DOHH2 (cell line): ENCODE data around the gene MACROD2.

Experiments used
- H3F3A ChIP-seq: fragments of 200-600 bp; sonication (generic), shearing (Covaris generic); 2 replicates; pipeline ENCODE4 v1.6.0; 2016; ENCODE audit warnings: antibody characterized with exemption, mild to moderate bottlenecking; ENCODE audit not compliant: control insufficient read depth, insufficient read depth
- H3K27ac ChIP-seq: fragments of 200-600 bp; sonication (generic); 2 replicates; pipeline ENCODE4 v1.5.1; 2014; ENCODE audit warnings: low read depth, mild to moderate bottlenecking, low read length, moderate library complexity
- H3K27me3 ChIP-seq: fragments of 200-600 bp; sonication (generic); 2 replicates; pipeline ENCODE4 v1.6.1; 2014; ENCODE audit warnings: mild to moderate bottlenecking, low read length, mixed read lengths; ENCODE audit not compliant: control insufficient read depth
- H3K36me3 ChIP-seq: fragments of 200-600 bp; sonication (generic); 2 replicates; pipeline ENCODE4 v1.6.1; 2014; ENCODE audit warnings: mild to moderate bottlenecking, low read length, moderate library complexity, mixed read lengths; ENCODE audit not compliant: control insufficient read depth
- H3K4me1 ChIP-seq: fragments of 200-600 bp; sonication (generic); 2 replicates; pipeline ENCODE4 v1.6.1; 2014; ENCODE audit warnings: mild to moderate bottlenecking, low read length, mixed read lengths; ENCODE audit not compliant: control insufficient read depth
- H3K4me2 ChIP-seq: fragments of 200-600 bp; sonication (generic); 2 replicates; pipeline ENCODE4 v1.6.0; 2014; ENCODE audit warnings: mild to moderate bottlenecking, low read length, moderate library complexity
- H3K4me3 ChIP-seq: fragments of 200-600 bp; sonication (generic); 2 replicates; pipeline ENCODE4 v1.5.1; 2014; ENCODE audit warnings: mild to moderate bottlenecking, low read length, mixed read lengths
- H3K79me2 ChIP-seq: fragments of 200-600 bp; sonication (generic); 2 replicates; pipeline ENCODE4 v1.6.1; 2014; ENCODE audit warnings: mild to moderate bottlenecking, low read length, mixed read lengths; ENCODE audit not compliant: control insufficient read depth
- H3K9me2 ChIP-seq: fragments of 200-600 bp; sonication (generic); replicated peaks from 2 replicates; pipeline ENCODE4 v1.6.1; 2014; ENCODE audit warnings: mild to moderate bottlenecking, low read length, mixed read lengths; ENCODE audit not compliant: control insufficient read depth
- H3K9me3 ChIP-seq: fragments of 200-600 bp; sonication (generic); 2 replicates; pipeline ENCODE4 v1.6.1; 2014; ENCODE audit warnings: antibody characterized with exemption, low read length, mixed read lengths; ENCODE audit not compliant: control insufficient read depth, insufficient read depth
- H4K20me1 ChIP-seq: fragments of 200-600 bp; sonication (generic); 2 replicates; pipeline ENCODE4 v1.6.0; 2014; ENCODE audit warnings: low read depth, mild to moderate bottlenecking, antibody characterized with exemption, low read length, moderate library complexity; ENCODE audit not compliant: control insufficient read depth, insufficient read depth
- CTCF ChIP-seq: fragments of 200-600 bp; sonication (generic); IDR thresholded peaks from one replicate; pipeline ENCODE4 v1.5.1; 2014; ENCODE audit warnings: antibody characterized with exemption, mild to moderate bottlenecking, low read depth, low read length; ENCODE audit not compliant: poor library complexity, severe bottlenecking
- EZH2phosphoT487 ChIP-seq: fragments of 200-600 bp; sonication (generic); IDR thresholded peaks from 2 replicates; pipeline ENCODE4 v1.6.1; 2017; ENCODE audit warnings: borderline replicate concordance, mild to moderate bottlenecking, antibody characterized with exemption, low read length, moderate library complexity, mixed read lengths

The MACROD2 gene

GRCh38 chr20:14723614-14724013 lies 728.3 kb downstream of the MACROD2 start:
- H3K4me2 ChIP-seq: no peak overlapping the region
- H3K27ac ChIP-seq: no peak overlapping the region
- no peaks in the 10 kb centered on the region for H3K36me3 ChIP-seq
- no peaks in the 10 kb centered on the region for H4K20me1 ChIP-seq
- no peaks in the 10 kb centered on the region for H3K9me2 ChIP-seq
- TF ChIP-seq EZH2phosphoT487 (no peak), CTCF (no peak)
- H3K79me2 ChIP-seq: no peaks in the 10 kb centered on the region
- H3K4me1 ChIP-seq: no peaks in the 10 kb centered on the region
- no peaks in the 10 kb centered on the region for H3F3A ChIP-seq
- H3K9me3 ChIP-seq: no peaks in the 10 kb centered on the region
- H3K4me3 ChIP-seq: no peak overlapping the region
- no peaks in the 10 kb centered on the region for H3K27me3 ChIP-seq

DNA sequence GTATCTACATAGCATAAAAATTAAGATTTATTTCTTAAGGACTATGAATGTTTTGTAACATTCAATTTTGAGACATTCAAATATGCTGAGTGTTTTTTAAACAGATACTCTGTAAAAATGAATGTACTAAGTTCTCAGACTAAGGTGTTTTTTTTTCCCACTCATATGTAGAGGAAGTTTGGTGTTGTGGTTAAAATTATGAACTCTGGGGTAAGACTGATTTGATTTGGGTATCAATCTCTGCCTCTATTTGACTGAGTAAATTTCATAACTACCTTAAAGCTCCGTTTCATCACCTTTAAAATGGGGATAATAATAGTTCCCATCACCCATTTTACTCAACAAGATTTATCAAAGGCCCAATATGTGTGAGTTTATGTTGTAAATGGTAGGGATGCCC lies 728.7 kb downstream of the MACROD2 start:
- H3K79me2 ChIP-seq: no peaks in the 10 kb centered on the region
- H3K27ac ChIP-seq: no peak overlapping the region
- no peak overlapping the region for H3K4me2 ChIP-seq
- no peak for TF ChIP-seq EZH2phosphoT487
- no peak for TF ChIP-seq CTCF
- H4K20me1 ChIP-seq: no peaks in the 10 kb centered on the region
- no peaks in the 10 kb centered on the region for H3K9me3 ChIP-seq
- no peak overlapping the region for H3K4me3 ChIP-seq
- H3K27me3 ChIP-seq: no peaks in the 10 kb centered on the region
- no peaks in the 10 kb centered on the region for H3K4me1 ChIP-seq
- H3K36me3 ChIP-seq: no peaks in the 10 kb centered on the region
- H3K9me2 ChIP-seq: no peaks in the 10 kb centered on the region
- H3F3A ChIP-seq: no peaks in the 10 kb centered on the region

- H4K20me1 ChIP-seq: no peaks in the 10 kb centered on the region
- no peaks in the 10 kb centered on the region for H3K79me2 ChIP-seq
- H3K36me3 ChIP-seq: no peaks in the 10 kb centered on the region
- no peaks in the 10 kb centered on the region for H3K9me2 ChIP-seq
- no peak overlapping the region for H3K27ac ChIP-seq
- no peaks in the 10 kb centered on the region for H3K4me1 ChIP-seq
- H3K9me3 ChIP-seq: no peaks in the 10 kb centered on the region
- H3F3A ChIP-seq: no peaks in the 10 kb centered on the region
- TF ChIP-seq EZH2phosphoT487 (no peak), CTCF (no peak)
- no peak overlapping the region for H3K4me2 ChIP-seq
- no peak overlapping the region for H3K4me3 ChIP-seq
- no peaks in the 10 kb centered on the region for H3K27me3 ChIP-seq
Observed at GRCh38 chr20:14724468-14724867, 729.2 kb downstream of the MACROD2 start.

DNA sequence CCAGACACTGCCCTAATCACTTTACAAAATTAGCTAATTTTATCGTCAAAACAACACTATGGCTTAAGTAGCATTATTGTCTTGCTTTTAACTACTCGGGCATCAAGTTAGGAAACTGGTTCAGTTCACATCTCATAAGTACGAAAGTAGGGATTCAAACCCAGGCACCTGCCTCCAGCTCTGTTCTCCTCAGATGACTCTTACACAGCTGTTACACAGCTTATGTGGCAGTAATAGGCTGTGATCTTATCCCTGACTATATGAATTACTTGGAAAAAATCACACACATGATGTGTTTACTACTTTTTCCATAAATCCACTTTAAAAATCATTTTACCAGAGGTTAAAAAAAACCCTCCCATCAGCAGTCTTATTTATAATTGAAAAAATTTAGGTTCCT lies 731.3 kb downstream of the MACROD2 start:
- Histone ChIP-seq H3K36me3 (no peaks in the 10 kb centered on the region), H3K27me3 (no peaks in the 10 kb centered on the region)
- TF ChIP-seq EZH2phosphoT487: no peak
- TF ChIP-seq CTCF: no peak

More for the DNA sequence above, 731.3 kb downstream of the MACROD2 start:
- no peaks in the 10 kb centered on the region for H3K9me2 ChIP-seq
- no peaks in the 10 kb centered on the region for H3K9me3 ChIP-seq
- no peak overlapping the region for H3K4me2 ChIP-seq
- no peaks in the 10 kb centered on the region for H3K4me1 ChIP-seq
- H4K20me1 ChIP-seq: no peaks in the 10 kb centered on the region
- no peaks in the 10 kb centered on the region for H3K79me2 ChIP-seq
- H3K4me3 ChIP-seq: no peak overlapping the region
- H3F3A ChIP-seq: no peaks in the 10 kb centered on the region
- no peak overlapping the region for H3K27ac ChIP-seq
